NCI-H226 (cell line): ENCODE data around the gene CAPN7.

ENCODE experiments used
- DNase-seq: peaks from one replicate; pipeline ENCODE4 v3.0.0-alpha.2; 2015

The CAPN7 gene

DNA sequence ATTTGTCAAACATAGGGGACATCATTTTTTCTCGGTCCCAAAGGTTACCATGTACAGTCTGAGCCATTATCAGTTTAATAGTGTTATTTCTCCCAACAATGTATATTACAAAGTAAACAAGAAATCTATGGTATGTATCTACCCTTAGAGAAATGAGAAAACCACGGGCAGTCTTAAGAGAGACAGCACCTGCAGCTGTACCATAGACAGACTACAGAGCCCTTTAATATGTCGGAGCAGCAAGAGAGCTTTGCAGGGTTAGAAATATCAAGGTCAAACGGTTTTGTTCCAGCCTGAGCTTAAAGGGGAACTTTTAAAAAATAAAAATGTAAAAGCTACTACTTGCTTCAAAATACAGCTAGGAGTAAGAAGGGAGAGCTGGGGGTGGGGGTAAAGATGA, 73.2 kb downstream of the CAPN7 start:
- no peak for DNase-seq

GRCh38 chr3:15279671-15280402, 73.8 kb downstream of the CAPN7 start:
- DNase-seq, result no peak

GRCh38 chr3:15280853-15281532, 74.9 kb downstream of the CAPN7 start:
- DNase-seq, result no peak

DNA sequence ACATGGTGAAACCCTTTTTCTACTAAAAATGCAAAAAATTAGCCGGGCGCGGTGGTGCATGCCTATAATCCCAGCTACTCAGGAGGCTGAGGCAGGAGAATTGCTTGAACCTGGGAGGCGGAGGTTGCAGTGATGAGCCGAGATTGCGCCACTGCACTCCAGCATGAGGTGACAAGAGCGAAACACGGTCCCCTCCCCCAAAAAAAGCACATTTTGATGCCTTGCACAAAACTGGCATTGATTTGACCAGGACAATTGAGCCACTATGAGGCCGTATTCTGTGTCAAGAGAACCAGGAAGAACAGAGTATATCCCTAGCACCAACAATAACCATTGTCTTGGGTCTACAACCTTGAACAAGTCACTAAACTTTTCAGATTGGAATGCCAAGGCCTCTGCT, 75.8 kb downstream of the CAPN7 start:
- DNase-seq, result no peak

GRCh38 chr3:15283702-15284101, 77.7 kb downstream of the CAPN7 start:
- DNase-seq, result no peak

DNA sequence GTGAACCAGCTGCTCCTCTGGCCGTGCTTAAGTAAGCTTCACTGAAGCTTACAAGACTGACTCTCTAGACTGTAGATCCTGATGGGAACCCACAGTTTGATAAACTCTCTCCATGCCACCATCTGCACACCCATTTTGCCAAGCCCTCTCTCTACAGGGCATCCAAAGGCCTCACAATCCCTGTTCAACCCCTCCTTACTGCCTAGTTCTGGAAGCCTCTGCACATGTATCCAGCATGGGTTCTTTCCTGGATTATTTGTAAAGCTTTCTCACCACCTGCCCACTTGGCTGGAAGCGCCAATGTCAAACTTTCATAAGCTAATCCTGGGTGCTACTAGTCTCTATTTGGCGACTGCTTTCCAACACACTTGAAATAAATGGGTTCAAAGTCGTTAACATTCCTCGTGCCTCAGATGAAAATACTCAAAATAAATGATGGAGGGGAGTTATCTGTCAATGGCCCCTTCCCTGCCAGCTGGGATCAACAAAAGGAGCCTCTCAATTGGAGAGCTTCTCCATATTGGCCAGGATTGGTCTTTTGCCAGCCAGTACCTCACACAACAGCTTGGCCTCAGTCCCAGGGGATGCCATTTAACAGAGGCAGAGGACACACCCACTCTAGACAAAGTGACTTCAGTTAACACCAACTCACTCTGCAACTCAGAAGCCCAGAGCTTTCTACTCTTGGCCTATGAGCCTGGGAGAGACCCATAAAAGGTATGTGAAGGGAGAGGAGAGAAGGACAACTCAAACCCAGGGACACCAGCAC, 78.3 kb downstream of the CAPN7 start:
- peak; percentile 26 for DNase-seq

DNA sequence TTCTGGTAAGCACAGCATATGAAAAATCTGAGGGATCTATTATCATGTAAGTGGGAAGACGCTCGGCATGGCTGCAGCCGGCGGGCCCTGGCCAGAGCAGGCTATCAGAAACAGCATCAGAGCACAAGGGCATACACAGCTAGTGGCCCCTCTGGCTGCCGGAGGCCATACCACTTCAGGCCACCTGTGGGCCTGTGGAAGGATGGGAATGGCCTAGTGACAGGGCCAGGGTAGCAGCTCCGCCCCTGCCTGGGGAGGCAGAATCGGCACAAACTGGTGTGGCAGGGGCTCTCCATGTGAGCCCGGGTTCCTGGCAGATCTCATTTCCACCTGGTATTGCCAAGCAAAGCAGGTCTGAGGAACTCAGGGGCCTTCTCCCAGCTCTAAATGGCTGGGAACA, 80.0 kb downstream of the CAPN7 start:
- no peak for DNase-seq

GRCh38 chr3:15287565-15288330, 81.7 kb downstream of the CAPN7 start:
- no peak for DNase-seq

DNA sequence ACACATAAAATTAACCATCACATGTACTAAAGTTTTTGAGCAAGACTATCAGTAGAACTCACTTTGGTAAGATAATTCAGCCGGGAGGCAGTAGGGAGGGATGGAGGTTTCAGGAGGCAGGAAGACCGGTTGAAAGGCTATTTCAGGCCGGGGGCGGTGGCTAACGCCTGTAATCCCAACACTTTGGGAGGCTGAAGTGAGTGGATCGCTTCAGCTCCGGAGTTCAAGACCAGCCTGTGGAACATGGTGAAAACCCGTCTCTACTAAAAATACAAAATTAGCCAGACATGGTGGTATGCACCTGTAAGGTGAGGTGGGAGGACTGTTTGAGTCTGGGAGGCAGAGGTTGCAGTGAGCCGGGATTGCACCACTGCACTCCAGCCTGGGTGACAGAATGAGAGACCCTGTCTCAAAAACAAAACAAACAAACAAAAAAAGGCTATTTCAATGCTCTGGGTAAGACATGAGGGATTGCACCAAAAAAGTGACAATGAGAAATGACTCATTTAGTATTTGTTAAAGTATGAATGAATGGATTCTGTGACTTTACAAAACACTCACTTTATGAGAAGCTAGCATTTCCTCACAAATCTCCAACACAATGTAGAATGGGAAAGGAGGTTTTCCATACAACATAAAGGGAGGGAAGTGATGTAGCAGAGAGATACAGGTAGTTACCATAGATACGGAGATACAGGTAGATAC, 82.4 kb downstream of the CAPN7 start:
- DNase-seq, result no peak

- no peak for DNase-seq
Measured at GRCh38 chr3:15289661-15290060, 83.6 kb downstream of the CAPN7 start.

DNA sequence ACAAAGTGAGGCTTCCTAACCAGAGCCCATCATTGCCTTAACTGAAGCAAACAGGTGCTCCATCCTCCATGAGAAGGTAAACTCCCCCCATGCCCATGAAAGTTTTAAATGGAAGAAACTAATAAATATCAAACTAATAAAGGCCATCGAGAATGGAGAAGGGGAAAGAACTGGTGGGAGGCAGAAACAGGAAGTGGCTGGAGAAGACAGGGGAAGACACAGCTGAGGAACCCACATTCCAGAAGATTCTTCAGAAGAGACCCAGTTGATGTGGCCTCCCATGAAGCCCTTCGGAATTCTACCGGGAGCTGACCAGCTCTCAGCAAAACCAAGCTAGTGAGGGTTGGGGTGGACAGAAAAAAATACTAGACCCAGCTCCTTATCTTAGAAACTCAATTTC, 84.7 kb downstream of the CAPN7 start:
- no peak for DNase-seq

- peak; percentile 85 for DNase-seq
Measured at GRCh38 chr3:15291589-15292541, 85.8 kb downstream of the CAPN7 start.

DNA sequence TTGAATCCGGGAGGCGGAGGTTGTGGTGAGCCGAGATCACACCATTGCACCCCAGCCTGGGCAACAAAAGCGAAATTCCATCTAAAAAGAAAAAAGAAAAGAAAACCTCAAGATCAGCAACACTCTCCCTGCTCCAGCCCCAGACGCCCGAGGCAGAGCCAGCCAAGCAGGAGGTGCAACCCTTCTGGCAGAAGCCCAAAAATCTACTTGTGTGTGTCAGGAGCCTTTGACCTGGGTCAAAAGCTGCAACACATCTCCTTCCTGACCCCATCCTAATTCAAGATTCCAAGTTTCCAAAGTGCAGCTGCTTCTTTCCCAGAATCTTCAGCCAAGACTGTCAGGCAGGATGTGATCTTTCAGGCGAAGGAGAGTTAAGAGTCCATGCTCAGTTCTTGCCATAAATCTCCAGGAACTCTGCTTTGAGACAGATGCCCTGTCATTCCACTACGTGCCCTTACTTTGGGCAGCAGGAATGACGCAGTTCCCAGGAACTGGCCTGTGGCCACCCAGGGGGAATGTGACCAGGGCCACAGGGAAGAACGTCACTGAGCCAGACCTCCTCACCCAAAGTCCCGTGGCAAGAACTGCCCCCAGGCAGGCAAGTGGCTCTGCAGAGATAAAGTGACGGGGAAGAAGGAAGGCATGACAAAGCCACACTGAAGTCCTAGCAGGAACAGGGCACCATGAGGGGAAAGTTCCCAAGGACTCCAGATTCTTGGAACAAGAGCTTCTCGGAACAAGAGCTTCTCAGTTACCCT, 86.9 kb downstream of the CAPN7 start:
- DNase-seq, result no peak

GRCh38 chr3:15294929-15295328, 88.9 kb downstream of the CAPN7 start:
- no peak for DNase-seq

DNA sequence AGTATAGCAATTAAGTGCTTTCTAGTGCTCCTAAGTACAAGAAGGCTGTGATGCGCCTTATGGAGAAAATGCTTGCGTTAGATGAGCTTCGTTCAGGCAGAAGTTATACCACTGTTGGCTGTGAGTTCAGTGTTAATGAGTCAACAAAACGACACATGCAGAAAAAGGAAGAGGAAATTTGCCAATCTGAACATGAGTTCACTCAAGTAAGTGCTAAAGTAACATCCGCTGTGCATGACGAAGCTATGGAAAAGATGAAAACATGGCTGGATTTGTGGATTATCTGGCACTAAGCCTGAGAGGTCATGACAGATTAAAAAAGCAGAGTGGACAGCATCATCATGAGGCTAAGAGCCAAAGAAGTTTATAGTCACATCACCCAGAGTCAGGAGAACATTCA, 89.5 kb downstream of the CAPN7 start:
- no peak for DNase-seq

DNA sequence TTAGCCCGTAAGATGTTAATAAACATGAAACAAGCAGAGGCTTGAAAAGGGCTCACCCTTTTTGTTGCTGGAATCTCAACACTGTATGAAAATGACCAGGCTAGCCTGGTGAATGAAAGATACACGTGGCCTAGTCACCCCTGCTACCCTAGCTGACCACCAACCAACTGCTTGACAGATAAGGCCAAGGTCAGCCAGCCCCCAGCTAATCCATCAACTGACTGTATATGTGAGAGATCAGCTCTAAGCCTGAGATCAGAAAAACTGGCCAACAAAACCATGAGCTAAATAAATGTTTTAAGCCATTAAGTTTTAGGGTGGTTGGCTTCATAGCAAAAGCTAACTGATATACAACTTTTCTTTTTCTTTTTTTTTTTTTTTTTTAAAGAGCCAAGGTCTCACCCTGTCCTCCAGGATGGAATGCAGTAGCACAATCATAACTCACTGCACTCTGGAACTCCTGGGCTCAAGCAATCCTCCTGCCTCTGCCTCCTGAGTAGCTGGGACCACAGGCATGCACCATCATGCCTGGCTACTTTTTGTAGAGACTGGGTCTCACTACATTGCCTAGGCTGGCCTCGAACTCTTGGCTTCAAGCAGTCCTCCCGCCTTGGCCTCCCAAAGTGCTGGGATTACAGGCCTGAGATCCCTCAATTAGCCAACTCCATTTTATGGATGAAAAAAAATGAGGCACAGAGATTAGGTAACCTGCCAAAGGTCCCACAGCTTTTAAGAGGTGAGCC, 91.7 kb downstream of the CAPN7 start:
- DNase-seq, result no peak

DNA sequence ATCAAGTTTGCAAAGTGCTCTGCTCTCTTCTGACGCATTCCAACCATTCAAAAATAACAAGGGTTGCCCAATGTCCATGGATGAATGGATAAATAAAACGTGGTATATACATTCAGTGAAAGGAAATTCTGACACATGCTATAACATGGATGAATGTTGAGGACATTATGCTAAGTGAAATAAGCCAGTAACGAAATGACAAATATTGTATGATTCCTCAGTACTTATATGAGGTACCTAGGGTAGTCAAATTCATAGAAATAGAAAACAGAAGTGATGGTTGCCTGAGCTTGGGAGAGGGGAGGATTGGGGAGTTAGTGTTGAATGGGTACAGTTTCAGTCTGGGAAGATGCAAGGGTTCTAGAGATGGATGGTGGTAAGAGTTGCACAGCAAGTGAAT, 92.5 kb downstream of the CAPN7 start:
- DNase-seq, result no peak

GRCh38 chr3:15299036-15299435, 93.0 kb downstream of the CAPN7 start:
- no peak for DNase-seq

DNA sequence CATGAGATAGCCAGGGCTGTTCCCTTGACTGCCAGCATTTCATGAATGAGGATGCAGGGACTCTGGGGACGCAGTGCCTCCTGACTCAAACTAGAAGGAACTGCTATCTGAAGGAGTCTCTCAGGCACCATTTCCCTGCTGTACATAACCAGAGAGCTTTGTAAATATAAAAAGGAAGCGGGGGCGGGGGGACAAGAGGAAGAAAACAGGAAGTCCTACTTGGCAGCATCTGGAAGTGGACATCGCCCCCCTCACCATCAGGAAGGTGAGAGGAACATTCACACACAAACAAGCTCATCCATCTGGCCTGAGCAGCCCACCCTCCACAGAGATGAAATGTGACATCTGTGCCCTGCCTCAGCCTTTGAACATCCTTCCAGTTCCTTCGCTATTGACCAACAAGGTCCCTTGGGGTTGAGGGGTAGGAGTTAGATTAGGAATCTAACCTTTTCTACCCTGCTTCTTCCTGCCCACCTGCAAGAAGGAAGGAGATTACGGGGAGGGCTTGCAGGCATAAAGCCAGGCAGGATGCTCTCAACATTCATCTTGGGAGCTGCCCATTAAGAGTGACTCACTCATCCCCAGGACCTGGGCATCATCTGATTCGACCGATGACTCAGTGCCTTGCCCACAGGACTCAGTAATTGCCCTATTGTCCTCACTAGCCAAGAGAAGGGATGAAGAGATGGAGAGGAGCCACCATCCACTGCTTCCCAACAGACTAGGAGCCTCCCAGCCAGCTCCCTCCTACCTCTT, 94.5 kb downstream of the CAPN7 start:
- DNase-seq, result peak; percentile 95
